Jurkat, Clone E6-1 (cell line): ENCODE results near the gene YBX3.

Experiments used
- DNase-seq: peaks from one replicate; pipeline ENCODE4 v3.0.0-alpha.2; 2011; ENCODE audit warnings: low read depth, low spot score
- H3K4me3 ChIP-seq: 2 replicates; pipeline ENCODE4 v1.5.1; 2011; ENCODE audit warnings: mild to moderate bottlenecking, low read length, control low read depth, moderate library complexity

The YBX3 gene

DNA sequence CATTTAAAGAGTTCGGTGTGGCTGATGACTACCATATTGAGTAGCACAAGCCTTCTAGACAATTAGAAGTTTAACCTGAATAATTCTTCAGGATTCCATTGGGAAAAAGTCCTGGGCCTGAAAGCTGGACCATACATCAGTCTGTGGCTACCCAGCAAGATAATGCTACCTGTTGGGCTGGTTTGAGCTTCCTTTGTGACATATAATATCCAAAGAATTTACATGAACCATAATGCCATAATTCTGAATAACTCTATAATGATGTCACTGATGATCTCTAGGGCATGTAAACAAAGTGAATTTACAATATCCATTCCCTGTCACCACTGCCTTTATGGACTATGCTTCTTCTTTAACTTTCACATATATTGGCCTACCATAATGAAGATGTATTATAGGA, 3.8 kb upstream of the YBX3 start:
- no peak overlapping the region for H3K4me3 ChIP-seq
- DNase-seq = no peak

DNA sequence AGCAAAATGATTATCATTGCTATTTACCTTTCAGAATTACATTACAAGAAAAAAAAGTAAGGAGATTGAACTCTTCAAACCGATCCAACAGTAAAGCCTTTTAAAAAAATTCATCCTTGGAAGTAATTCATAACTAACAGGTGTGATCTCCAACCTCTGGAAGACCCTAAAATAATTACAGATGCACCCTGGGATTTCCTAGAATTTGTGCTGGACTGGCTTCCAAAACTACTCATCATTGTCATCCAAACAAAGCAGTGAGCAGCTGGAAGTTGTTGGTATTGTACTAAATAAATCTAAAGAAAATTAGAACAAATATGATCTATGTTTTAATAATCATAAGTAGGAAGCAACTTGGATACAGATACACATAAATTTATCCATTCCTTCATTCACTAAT, 1.9 kb upstream of the YBX3 start:
- no peak overlapping the region for H3K4me3 ChIP-seq
- DNase-seq = no peak

DNA sequence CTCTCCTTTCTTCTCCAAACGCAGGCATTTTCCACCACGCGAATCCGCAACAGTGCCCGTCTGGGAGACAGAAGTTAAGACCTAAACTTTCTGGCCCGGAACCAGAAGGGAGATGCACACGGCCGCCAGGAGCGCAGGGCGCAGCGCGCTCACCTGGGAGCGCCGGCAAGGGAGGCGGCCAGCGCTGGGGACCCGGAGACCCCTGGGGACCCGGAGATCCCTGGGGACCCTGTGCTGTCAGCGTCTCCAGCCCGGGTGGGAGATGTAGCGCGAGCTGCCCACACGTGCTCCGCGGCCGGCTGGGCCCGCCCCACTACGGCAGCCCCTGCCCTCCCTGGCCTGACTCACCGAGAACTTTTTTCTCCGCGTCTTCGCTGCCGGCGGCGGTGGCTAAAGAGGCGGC, 620 bp downstream of the YBX3 start:
- DNase-seq = peak; percentile 29
- peak overlapping the region; percentile 89 for H3K4me3 ChIP-seq

DNA sequence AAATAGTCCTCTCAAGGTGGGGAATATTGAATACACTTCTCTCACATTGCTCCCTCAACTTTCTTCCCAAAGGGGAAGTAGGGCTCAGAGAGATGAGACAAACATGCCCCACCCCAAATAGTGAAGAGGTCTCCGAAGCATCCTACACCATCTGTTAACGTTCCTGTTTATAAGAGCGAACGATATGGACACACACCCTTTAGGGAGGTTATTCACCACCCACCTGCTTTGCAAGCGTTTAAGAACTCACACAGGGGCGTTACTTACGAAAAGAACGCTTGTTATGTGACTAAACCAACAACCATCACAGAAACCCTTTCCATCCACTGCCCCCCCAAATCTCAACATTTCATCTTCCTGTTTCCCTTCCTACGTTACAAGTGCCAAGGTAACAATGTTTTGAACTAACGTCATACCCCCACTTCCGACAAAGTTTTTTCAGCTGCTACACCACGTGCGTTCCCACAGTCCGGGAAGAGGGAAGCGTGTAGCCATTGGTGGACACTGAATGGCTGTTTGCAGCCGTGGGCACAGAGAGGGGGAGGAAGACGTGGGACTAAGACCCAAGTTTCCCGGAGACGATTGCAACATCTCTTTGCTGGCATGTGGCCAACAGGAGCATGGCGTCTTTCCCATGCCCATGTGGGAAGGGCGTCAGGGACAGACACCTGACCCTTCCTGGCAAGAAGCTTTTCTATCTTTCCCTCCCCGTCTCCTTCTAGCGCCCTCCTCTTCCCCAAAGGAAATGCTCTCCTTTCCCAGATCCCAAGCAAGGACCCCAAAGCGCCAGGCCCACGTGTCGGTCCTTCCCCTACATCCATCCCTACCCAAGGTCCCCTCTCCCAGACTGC, 1.2 kb downstream of the YBX3 start:
- DNase-seq = peak; percentile 82
- peak overlapping the region; percentile 89 for H3K4me3 ChIP-seq

DNA sequence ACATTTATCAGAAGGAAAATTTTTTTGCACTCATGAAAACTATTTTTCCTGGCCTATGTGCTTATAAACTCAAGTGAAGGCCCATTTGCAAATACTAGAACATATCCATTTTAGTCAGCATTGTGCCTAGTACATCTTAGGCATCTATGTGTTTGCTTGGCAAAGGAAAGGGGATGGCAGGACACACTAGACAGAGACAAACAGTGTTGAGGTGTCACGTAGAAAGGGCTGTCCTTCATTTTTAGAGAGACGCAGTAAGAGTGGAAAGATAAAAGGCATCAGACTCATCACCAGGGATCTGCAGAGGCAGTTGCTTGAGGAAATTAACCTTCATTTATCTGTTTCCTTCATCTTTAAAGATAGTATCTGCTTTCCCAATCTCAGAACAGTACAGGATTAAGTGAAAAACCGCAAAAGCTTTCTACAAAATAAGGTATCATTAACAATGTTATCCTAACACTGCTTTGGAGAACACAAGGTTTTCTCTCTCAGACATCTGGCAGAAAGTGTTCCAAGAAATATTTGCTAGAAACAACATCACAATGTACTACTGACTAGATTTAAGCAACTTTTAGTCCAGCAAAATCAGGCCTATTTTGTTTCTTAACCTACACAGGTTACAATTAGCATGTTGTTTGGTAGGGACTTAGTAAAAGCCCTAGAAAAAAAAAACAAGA, 2.0 kb downstream of the YBX3 start:
- DNase-seq = peak; percentile 63
- H3K4me3 ChIP-seq = peak overlapping the region; percentile 89

DNA sequence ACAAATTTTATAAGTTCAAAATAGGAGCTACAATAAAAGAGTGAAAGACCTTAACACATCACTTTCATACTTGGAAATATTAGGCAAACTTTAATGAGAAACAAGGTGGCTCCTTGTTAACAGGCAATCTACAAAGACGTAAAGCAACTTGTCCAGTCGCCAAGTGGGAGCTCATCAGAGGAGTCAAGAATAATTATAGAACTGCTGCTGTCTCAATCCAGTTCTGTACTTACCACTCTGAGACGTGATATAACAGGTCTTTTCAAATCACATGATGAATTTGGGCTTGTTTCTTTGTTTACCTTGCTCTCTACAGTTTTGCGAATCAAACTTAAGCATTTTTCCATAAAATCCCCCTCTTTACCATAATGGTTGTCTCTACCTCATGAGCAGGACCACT, 3.6 kb downstream of the YBX3 start:
- no peak overlapping the region for H3K4me3 ChIP-seq

DNA sequence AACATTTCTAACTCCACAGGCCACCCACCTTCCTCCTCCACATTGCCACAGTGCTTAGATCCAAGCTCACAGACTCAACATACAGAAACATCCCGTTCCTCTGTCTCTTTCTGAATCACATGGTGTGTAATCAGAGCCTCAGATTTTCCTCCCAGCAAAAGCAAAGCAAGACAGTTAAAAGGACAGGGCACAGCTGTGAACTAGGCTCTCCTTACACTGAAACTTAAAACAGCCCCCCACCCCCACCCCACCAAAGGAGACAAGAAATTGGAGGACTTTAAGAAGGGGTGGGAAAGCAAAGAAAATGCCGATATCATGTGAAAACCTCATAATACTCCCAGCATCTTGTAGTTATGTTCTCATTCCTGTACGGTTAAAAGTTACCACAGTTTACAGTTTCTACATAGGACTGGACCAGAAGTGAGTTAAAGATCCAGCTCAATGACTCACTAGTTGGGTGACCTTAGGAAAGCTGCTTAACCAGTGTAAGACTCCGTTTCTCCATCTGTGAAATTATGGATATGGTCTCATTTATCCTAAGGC, 4.8 kb downstream of the YBX3 start:
- peak; percentile 37 for DNase-seq
- H3K4me3 ChIP-seq = no peak overlapping the region

More for the DNA sequence above, 3.6 kb downstream of the YBX3 start:
- no peak for DNase-seq

DNA sequence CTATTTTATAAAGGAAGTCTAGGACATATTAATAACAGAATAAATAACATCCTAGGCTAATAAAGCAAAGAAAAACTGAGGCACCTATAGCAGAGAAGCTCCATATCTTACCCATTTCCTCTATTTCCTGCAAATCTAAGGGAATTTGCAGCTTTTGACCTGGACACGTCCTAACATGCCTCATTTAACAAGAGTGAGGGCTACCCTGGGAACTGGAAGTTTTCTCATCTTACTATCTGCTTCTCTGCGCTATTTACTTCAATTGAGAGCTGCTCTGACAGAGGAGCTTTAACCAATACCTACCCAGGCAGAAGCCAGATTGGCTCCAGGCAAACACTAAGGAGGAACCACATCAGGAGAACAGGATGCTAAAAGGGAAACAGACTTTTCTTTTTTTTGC, 5.7 kb downstream of the YBX3 start:
- no peak overlapping the region for H3K4me3 ChIP-seq
- no peak for DNase-seq

DNA sequence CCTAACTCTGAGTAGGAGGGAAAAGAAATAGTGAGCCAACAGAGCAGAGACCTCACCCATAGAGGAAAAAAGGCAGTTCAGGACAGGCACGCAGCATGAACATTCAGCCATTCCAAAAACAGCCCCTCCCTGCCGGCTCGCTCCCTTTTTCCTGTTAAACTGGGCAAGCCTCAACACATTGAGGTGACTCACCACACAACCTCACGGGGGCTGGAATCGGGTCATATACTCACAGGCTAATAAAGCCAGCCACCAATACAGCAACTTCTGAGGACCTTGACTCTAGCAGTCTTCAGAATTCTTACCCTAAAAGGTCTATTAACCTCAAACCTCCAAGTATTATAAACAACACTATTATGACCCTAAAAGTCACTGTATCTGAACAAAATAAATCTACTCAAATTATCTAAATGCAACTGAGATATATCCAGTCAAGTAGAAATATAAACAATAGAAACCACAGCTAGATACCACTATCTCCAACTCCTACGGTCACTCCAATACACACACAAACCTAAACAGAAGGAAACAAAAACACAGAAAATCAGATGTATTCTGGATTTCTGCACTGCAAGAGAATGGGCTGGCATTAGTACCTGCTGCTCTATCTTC, 6.3 kb downstream of the YBX3 start:
- DNase-seq = no peak
- no peak overlapping the region for H3K4me3 ChIP-seq

DNA sequence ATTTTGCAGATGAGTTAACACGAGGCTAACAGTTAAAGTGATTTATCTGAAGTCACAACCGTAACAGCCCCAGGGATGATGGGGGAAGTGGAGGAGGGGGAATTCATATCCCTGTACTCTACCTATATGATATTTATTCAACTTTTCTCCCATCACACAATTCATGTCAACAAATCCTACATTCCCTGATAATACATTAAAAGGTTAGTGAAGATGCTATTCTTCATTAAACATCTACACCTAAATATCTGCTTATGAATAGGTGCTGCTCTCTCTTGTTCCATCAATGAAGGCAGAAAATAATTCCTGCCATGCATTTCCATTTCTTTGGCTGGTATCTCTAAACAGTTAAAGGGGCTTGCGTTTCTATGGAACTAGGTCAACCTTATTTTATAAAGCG, 6.8 kb downstream of the YBX3 start:
- no peak overlapping the region; the same call in 1 of the 2 replicates for H3K4me3 ChIP-seq
- no peak for DNase-seq

DNA sequence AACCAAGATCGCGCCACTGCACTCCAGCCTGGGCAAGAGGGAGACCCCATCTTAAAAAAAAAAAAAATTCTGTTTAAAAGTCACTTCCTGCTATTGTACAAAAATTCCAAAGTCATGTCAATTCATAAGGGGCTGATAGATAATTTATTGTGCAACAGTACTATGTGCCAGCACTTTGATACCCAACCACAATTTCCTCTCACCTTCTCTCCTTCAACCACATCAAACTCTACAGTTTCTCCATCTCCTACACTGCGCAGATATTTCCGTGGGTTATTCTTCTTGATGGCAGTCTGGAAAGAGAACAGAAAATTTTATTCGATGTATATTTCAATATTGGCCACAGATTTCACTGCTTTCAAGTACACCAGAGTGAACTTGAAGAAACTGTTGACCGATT, 7.6 kb downstream of the YBX3 start:
- H3K4me3 ChIP-seq = peak overlapping the region; percentile 14
- DNase-seq = peak; percentile 96

DNA sequence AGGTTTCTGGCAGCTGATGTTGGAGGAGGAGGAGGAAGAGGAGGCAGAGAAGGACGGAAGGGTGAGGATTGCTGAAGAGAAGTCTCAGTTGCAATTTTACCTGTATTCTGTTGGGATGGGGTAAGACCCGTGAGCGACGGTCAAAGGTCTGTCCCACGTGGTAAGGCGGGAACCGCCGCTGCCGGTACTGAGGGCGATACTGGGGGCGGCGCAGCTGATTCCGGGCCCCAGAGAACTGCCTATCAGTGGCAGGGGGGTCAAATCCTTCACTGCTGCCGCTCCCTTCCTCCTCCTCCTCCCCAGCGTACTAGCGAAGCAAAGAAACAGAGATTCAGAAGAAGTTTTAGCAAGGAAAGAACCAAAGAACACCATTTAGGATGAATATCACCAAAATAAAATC, 13.3 kb downstream of the YBX3 start:
- no peak for DNase-seq
- no peak overlapping the region for H3K4me3 ChIP-seq

DNA sequence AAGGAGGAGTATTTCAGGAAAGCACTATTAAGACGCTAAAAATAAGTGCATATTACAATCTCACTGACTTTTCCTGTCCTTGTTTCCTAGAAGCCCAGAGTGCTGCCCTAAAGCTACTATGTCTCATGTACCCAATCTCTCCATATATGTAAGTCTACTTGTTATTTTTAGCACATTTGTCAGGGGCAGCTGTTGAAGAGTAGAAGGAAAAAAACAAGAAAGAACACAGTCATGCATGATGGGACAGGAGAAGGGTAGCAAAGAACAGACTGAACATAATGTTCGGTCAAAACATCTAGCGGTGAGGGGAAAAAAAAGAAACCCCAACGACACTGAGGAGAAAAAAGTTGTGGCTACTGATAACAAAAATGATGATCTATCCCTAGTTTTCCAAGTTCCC, 14.3 kb downstream of the YBX3 start:
- H3K4me3 ChIP-seq = no peak overlapping the region

DNA sequence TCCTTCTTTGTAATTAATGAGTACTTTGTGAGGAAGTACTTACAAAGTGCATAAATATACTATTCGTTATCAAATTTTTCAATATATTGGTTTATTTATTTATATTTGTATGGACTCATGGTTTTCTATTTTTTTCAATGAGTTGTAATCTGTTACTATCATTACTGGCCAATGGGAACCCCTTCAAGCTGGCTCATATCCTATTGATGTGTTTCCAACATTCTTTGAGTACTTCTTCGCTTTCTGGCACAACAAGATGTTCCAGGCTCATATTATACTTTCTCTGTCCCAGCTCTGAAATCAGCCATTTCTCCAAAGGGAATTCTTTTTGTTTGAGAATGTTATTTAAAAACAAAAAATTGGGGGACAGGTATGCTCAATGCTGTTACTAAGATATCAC, 17.5 kb downstream of the YBX3 start:
- H3K4me3 ChIP-seq = no peak overlapping the region
- DNase-seq = no peak

More for the DNA sequence above, 14.3 kb downstream of the YBX3 start:
- DNase-seq = no peak

DNA sequence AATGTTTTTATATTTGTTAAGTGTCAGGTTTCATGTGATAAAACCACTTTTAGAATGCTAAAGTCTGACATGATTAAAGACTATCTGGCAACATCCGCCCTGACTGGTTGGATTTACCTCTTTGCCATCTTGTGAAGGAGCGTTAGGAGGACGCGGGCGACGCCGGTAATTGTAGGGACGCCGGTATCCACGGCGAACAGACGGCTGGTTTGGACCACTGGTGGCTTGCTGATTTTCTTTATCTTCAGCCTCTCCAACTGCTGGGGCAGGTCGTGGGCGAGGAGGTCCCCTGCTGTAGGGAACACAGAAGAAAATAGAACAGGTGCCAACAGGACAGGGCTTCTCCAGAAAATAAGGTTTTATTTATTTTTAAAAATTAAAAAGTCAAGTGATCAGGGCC, 21.3 kb downstream of the YBX3 start:
- DNase-seq = no peak
- no peak overlapping the region for H3K4me3 ChIP-seq

DNA sequence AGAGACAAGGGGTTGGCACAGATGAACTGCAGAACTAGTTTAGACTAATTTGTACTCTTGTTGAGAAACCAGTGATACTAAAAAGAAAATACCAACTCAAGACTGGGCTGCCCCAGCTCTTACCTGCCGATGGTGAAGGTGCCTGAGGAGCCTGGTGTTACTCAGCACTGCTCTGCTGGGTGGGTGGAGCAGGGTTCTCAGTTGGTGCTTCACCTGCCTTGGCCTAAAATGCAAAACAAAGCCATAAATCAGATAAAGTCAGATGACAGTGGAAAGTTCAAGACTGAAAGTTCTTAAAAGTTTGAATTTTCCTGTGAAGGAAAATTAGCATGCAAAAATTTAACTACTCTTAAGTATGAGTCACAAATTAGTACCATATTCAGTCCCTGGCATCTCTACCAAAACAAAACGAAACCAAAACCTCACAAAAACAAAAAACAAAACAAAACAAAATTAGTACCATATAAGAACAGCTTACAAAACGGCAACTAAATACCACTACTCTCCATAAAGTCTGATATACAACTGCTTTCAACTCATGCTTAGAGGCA, 21.9 kb downstream of the YBX3 start:
- H3K4me3 ChIP-seq = no peak overlapping the region
- no peak for DNase-seq

DNA sequence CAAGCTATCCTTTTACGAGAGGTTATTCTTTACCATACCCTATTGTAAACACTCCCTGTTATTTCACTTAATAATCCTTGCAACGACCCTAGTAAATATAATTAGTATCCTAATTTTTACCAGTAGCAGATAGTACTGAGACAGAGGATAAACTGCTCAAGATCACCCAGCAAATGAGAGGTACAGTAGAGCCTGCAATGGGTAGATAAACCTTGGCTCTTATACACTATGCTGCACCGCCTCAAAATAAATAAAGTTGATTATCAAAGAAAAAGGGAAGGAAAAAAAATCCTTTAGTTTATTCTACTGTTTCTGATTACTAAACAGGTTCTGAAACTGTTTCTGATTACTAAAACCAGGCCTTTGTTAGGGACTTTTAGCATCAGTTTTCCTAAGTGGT, 22.5 kb downstream of the YBX3 start:
- no peak for DNase-seq
- no peak overlapping the region for H3K4me3 ChIP-seq

DNA sequence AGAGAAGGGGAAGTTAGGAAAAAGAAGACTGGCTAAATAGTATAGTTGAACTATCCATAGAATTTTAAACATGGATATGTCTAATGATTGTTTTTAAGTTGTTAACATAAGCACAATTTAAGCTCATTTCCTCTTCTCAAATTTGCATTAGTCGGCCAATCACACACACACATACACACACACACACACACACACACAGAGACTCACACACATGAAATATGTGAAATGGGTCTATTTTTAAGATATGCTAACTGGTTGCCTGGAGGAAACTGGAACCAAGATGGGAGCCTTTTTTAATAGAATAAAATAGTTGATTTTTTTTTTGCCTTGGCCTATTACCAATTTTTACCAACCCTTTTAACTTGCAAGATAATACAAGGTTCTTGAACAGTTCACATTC, 25.3 kb downstream of the YBX3 start:
- no peak for DNase-seq
- H3K4me3 ChIP-seq = no peak overlapping the region

DNA sequence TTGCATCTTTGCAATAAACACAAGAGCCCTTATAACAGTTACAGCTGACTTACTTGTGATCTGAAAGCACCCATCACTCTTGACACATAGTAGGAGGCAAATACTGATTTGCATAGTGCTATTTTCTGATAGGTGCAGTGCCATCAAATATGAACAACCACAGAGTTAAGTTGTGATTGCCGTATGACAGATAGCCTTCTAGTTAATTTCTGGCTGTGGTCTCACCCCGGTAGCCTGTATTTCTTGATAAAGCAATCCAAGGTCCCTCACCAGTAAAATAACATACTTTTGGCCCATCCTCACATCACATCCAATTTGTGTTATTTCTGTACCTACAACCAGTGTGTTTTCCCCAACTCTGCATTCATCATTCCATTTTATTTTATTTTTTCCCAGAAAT, 26.0 kb downstream of the YBX3 start:
- DNase-seq = no peak
- H3K4me3 ChIP-seq = no peak overlapping the region

DNA sequence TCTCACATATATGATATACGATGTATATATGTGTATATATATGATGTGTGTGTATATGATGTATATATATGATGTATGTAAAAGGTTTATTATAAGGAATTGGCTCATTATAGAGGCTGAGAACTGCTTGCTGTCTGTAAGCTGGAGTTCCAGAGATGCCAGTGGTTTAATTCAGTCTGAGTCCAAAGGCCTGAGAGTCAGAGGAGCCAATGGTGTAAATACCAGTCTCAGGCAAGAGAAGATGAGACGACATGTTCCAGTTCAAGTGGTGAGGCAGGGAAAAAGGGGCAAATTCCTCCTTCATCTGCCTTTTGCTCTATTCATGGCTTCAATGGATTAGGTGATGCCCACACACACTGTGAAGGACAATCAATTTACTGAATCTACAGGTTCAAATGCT, 32.2 kb downstream of the YBX3 start:
- DNase-seq = no peak
- no peak overlapping the region for H3K4me3 ChIP-seq
